Testis (tissue), 3 donors: ENCODE results near the gene RMRP. TPM values are rescaled to one million over a fixed set of nuclear protein-coding genes. Genes with fewer than 3 reads are reported as not detected.

Experiments
- DNase-seq: peaks from one replicate; pipeline ENCODE4 v3.0.0-alpha.2; 2019
- H3K27ac ChIP-seq, 2 donors: fragments of 200-600 bp; sonication (generic); one replicate each; pipeline ENCODE4 v1.5.1; 2019
- H3K27me3 ChIP-seq: fragments of 200-600 bp; sonication (generic); one replicate; pipeline ENCODE4 v1.5.1; 2019
- H3K36me3 ChIP-seq: fragments of 200-600 bp; sonication (generic); one replicate; pipeline ENCODE4 v1.5.1; 2017; ENCODE audit warnings: low read depth; ENCODE audit errors: missing control alignments
- H3K4me1 ChIP-seq: fragments of 200-600 bp; sonication (generic); one replicate; pipeline ENCODE4 v1.5.1; 2019
- H3K4me3 ChIP-seq, 2 donors: fragments of 200-600 bp; sonication (generic); one replicate each; pipeline ENCODE4 v1.5.1; 2017 to 2019
- H3K9me3 ChIP-seq: fragments of 200-600 bp; sonication (generic); one replicate; pipeline ENCODE4 v1.5.1; 2017
- CTCF ChIP-seq, 3 experiments: fragments of 450-650 bp in 2 of 3; fragments of 200-600 bp in 1 of 3; sonication (generic) in 1 of 3; IDR thresholded peaks; one replicate each; pipeline ENCODE4 v1.5.1; 2016 to 2019; ENCODE audit warnings: antibody characterized with exemption in 3 of 3, mild to moderate bottlenecking in 2 of 3, moderate library complexity in 1 of 3
- POLR2A ChIP-seq: fragments of 450-650 bp; IDR thresholded peaks from one replicate; pipeline ENCODE4 v1.6.1; 2017; ENCODE audit warnings: antibody characterized with exemption, mild to moderate bottlenecking, moderate library complexity
- WGBS, 2 donors: methylation state at CpG; one replicate each; pipeline ENCODE4 v1.1.5; 2018; 5-methylcytosine and 5-hydroxymethylcytosine counted together
- intact Hi-C: fragments of 100-400 bp; cut with DNase I; formaldehyde crosslinking; loops from one replicate; pipeline ENCODE4 v1.15.1; 2023; ENCODE audit warnings: low total_unique reads
- microRNA-seq, 2 donors: library from miRNA; unstranded; fragments of <30 nt; microRNA quantifications; one replicate each; pipeline ENCODE4, GENCODE V29; 2016; ENCODE audit warnings: borderline number of aligned reads in 2 of 2, borderline replicate concordance in 1 of 2
- polyA plus RNA-seq: library from polyadenylated mRNA; stranded (reverse); fragments of 350-450 nt; fragmentation: Illumina TruSeq; extraction: RNeasy Lipid Tissue Mini Kit (QIAGEN cat#74804); gene quantifications from one replicate; pipeline ENCODE4 v1.2.3, GENCODE V29; 2014; ENCODE audit warnings: low read depth, low replicate concordance; ENCODE audit not compliant: insufficient read depth
- small RNA-seq, 2 donors: library from RNA; depleted of rRNA; stranded (forward); fragments of <200 nt; gene quantifications; one replicate each; pipeline ENCODE3, GENCODE V24; 2016
- total RNA-seq, 2 donors: library from RNA; depleted of rRNA; stranded (reverse); fragments of >200 nt; gene quantifications; one replicate each; pipeline ENCODE4 v1.2.3, GENCODE V29; 2016

RMRP gene
- total and polyA plus RNA-seq, 3 donors from 2014 or later: 4,421 to 15,053 TPM; not detected in 1

DNA sequence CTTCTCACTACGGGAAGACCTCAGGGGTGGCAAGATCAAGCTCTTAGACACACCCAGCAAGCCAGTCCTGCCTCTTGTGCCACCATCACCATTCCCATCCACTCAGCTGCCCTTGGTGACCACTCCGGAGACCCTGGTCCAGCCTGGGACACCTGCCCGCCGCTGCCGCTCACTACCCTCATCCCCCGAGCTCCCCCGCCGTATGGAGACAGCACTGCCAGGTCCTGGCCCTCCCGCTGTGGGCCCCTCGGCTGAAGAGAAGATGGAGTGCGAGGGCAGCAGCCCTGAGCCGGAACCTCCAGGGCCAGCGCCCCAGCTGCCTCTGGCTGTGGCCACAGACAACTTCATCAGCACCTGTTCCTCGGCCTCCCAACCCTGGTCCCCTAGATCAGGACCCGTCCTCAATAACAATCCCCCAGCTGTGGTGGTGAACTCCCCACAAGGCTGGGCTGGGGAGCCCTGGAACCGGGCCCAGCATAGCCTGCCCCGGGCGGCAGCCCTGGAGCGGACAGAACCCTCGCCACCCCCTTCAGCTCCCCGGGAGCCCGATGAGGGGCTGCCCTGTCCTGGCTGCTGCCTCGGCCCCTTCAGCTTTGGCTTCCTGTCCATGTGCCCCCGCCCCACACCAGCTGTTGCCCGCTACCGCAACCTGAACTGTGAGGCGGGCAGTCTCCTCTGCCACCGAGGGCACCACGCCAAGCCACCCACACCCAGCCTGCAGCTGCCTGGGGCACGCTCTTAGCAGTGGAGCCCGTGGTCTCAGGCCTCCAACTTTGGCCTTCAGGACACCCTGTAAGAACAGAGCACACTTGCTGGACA is 48.6 kb downstream of the RMRP start:
- DNase-seq: no peak
- Histone ChIP-seq H3K27me3 (no peaks in the 10 kb centered on the region), H3K36me3 (no peaks in the 10 kb centered on the region), H3K4me3 (no peak overlapping the region), H3K4me1 (peaks cover 10% of the 10 kb centered on the region), H3K27ac (no peak overlapping the region), H3K9me3 (no peaks in the 10 kb centered on the region)
- intact Hi-C loops: no loop called here
- WGBS, 2 donors: 86 to 91% methylated on average over 25 to 26 of the region's 31 CpGs
- TF ChIP-seq CTCF (IDR thresholded peaks at IDR 0.05): no peak
- TF ChIP-seq POLR2A: no peak

DNA sequence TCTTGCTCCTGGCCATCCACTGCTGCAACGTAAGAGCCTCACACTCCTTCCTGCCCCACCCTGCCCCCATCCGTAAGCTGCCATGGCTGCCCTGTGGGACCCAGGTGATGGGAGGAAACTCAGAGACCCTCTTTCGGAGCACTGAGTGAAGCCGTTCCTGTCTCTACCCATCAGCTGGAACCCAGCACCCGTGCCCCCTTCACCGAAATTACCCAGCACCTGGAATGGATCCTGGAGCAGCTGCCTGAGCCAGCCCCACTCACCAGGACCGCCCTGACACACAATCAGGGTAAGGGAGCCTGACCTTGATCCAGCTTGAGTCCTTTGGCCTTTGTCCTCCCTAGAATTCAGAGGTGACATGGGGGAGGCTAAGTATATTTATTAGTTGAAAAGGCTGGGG is 49.6 kb downstream of the RMRP start:
- WGBS, 2 donors: 87% methylated on average over 7 of the region's 7 CpGs
- no peaks in the 10 kb centered on the region for H3K36me3 ChIP-seq
- intact Hi-C loops: no loop called here
- H3K27ac ChIP-seq: no peak overlapping the region
- no peaks in the 10 kb centered on the region for H3K9me3 ChIP-seq
- H3K4me3 ChIP-seq: no peak overlapping the region
- TF ChIP-seq POLR2A: no peak
- TF ChIP-seq CTCF (IDR thresholded peaks at IDR 0.05): no peak
- no peaks in the 10 kb centered on the region for H3K27me3 ChIP-seq
- no peak for DNase-seq
- peaks cover 12% of the 10 kb centered on the region for H3K4me1 ChIP-seq

Small RNA genes lying within 50 kb of the gene (microRNA-seq; reads per million reads assigned to microRNA genes)
- 0 to 2.1 reads per million in 2 donors for gene MIR4667

Small RNA genes lying within 50 kb of the gene (small RNA-seq; reads per million reads assigned to genes)
- gene MIR4667 (0 reads per million in 2 donors), gene RMRP (0 reads per million in 2 donors), gene RN7SL22P (0 reads per million in 2 donors)

Other genes starting within 250 kb of the RMRP start
- 10 to 100 TPM; 28.7 to 32.3 TPM for gene RUSC2, start 167.9 kb downstream of the RMRP start, total RNA-seq
- 78.1 TPM for gene RUSC2, start 167.9 kb downstream of the RMRP start, polyA plus RNA-seq
- 100 to 1,000 TPM in 1 of 2 donors, 10 to 100 TPM in 1; 89.6 to 104 TPM for gene TESK1, start 52.8 kb downstream of the RMRP start, total RNA-seq
- 92.6 TPM for gene TESK1, start 52.8 kb downstream of the RMRP start, polyA plus RNA-seq
- gene CD72, start 39.6 kb downstream of the RMRP start, total RNA-seq: under 1 TPM; 0.63 to 0.99 TPM
- gene CD72, start 39.6 kb downstream of the RMRP start, polyA plus RNA-seq: 3.2 TPM
- gene SIT1, start 7.1 kb downstream of the RMRP start, total RNA-seq: under 1 TPM in 1 of 2 donors, not detected in 1; 0.43 TPM
- 1.6 TPM for gene SIT1, start 7.1 kb downstream of the RMRP start, polyA plus RNA-seq
- 10 to 100 TPM; 13.4 to 19.0 TPM for gene CCDC107, start 273 bp upstream of the RMRP start, total RNA-seq
- gene CCDC107, start 273 bp upstream of the RMRP start, polyA plus RNA-seq: 17.2 TPM
- 1 to 10 TPM; 2.2 to 6.5 TPM for gene ARHGEF39, start 7.2 kb upstream of the RMRP start, total RNA-seq
- gene ARHGEF39, start 7.2 kb upstream of the RMRP start, polyA plus RNA-seq: 7.0 TPM
- 10 to 100 TPM; 11.0 to 36.8 TPM for gene CA9, start 15.9 kb upstream of the RMRP start, total RNA-seq
- 50.5 TPM for gene CA9, start 15.9 kb upstream of the RMRP start, polyA plus RNA-seq
- gene TPM2, start 31.9 kb upstream of the RMRP start, total RNA-seq: 100 to 1,000 TPM; 182 to 211 TPM
- gene TPM2, start 31.9 kb upstream of the RMRP start, polyA plus RNA-seq: 369 TPM
- 100 to 1,000 TPM; 134 to 201 TPM for gene TLN1, start 74.2 kb upstream of the RMRP start, total RNA-seq
- 171 TPM for gene TLN1, start 74.2 kb upstream of the RMRP start, polyA plus RNA-seq
- gene CREB3, start 74.6 kb upstream of the RMRP start, total RNA-seq: 10 to 100 TPM; 51.2 to 63.1 TPM
- 85.0 TPM for gene CREB3, start 74.6 kb upstream of the RMRP start, polyA plus RNA-seq
- gene GBA2, start 91.2 kb upstream of the RMRP start, total RNA-seq: 10 to 100 TPM; 66.5 to 77.1 TPM
- gene GBA2, start 91.2 kb upstream of the RMRP start, polyA plus RNA-seq: 51.3 TPM
- 10 to 100 TPM; 21.1 to 21.4 TPM for gene RGP1, start 91.3 kb upstream of the RMRP start, total RNA-seq
- 23.9 TPM for gene RGP1, start 91.3 kb upstream of the RMRP start, polyA plus RNA-seq
- 1 to 10 TPM in 1 of 2 donors, not detected in 1; 1.7 TPM for gene MSMP, start 96.3 kb upstream of the RMRP start, total RNA-seq
- gene MSMP, start 96.3 kb upstream of the RMRP start, polyA plus RNA-seq: 1.9 TPM
- 10 to 100 TPM; 16.1 to 23.4 TPM for gene NPR2, start 133.6 kb upstream of the RMRP start, total RNA-seq
- 18.5 TPM for gene NPR2, start 133.6 kb upstream of the RMRP start, polyA plus RNA-seq
- gene SPAG8, start 154.2 kb upstream of the RMRP start, total RNA-seq: 10 to 100 TPM; 18.9 to 27.0 TPM
- 81.5 TPM for gene SPAG8, start 154.2 kb upstream of the RMRP start, polyA plus RNA-seq
- gene HINT2, start 157.0 kb upstream of the RMRP start, total RNA-seq: 10 to 100 TPM; 36.1 to 36.9 TPM
- 55.1 TPM for gene HINT2, start 157.0 kb upstream of the RMRP start, polyA plus RNA-seq
- 1 to 10 TPM; 4.2 to 7.2 TPM for gene FAM221B, start 170.7 kb upstream of the RMRP start, total RNA-seq
- 17.1 TPM for gene FAM221B, start 170.7 kb upstream of the RMRP start, polyA plus RNA-seq
- 10 to 100 TPM; 22.2 to 24.5 TPM for gene TMEM8B, start 171.2 kb upstream of the RMRP start, total RNA-seq
- 24.6 TPM for gene TMEM8B, start 171.2 kb upstream of the RMRP start, polyA plus RNA-seq
- gene OR13J1, start 212.4 kb upstream of the RMRP start, total RNA-seq: not detected
- gene OR13J1, start 212.4 kb upstream of the RMRP start, polyA plus RNA-seq: not detected
- 1 to 10 TPM; 2.5 to 6.5 TPM for gene HRCT1, start 248.2 kb upstream of the RMRP start, total RNA-seq
- 7.1 TPM for gene HRCT1, start 248.2 kb upstream of the RMRP start, polyA plus RNA-seq